SH-SY5Y (cell line): ENCODE measurements around the gene CABLES1.

Experiments
- GATA2 ChIP-seq: IDR thresholded peaks from 2 replicates; pipeline ENCODE4 v1.6.1; 2011; ENCODE audit warnings: mild to moderate bottlenecking, low read depth, low read length
- GATA3 ChIP-seq: IDR thresholded peaks from 2 replicates; pipeline ENCODE4 v1.6.1; 2011; ENCODE audit warnings: low read depth, mild to moderate bottlenecking, low read length, moderate library complexity

CABLES1 gene

GRCh38 chr18:23270986-23271680 lies 135.8 kb downstream of the CABLES1 start:
- no peak for TF ChIP-seq GATA2
- TF ChIP-seq GATA3, result no peak

- TF ChIP-seq GATA3, result no peak
- TF ChIP-seq GATA2, result no peak
These were observed 137.4 kb downstream of the CABLES1 start for GRCh38 chr18:23272498-23273232.

- TF ChIP-seq GATA3, result no peak
- no peak for TF ChIP-seq GATA2
These were observed 138.2 kb downstream of the CABLES1 start for GRCh38 chr18:23273443-23273966.

GRCh38 chr18:23274638-23275482 lies 139.6 kb downstream of the CABLES1 start:
- no peak for TF ChIP-seq GATA3
- no peak for TF ChIP-seq GATA2

GRCh38 chr18:23276451-23276850 lies 141.2 kb downstream of the CABLES1 start:
- TF ChIP-seq GATA3 (no peak), GATA2 (no peak)

GRCh38 chr18:23277399-23277798 lies 142.1 kb downstream of the CABLES1 start:
- TF ChIP-seq GATA2 (no peak), GATA3 (no peak)

- TF ChIP-seq GATA2 (no peak), GATA3 (no peak)
These were observed 144.6 kb downstream of the CABLES1 start for GRCh38 chr18:23279931-23280330.

GRCh38 chr18:23280844-23281243 lies 145.6 kb downstream of the CABLES1 start:
- TF ChIP-seq GATA3 (no peak), GATA2 (no peak)

- TF ChIP-seq GATA2 (no peak), GATA3 (no peak)
These were observed 146.5 kb downstream of the CABLES1 start for GRCh38 chr18:23281626-23282436.

- TF ChIP-seq GATA2 (no peak), GATA3 (no peak)
These were observed 147.1 kb downstream of the CABLES1 start for GRCh38 chr18:23282437-23282781.

- TF ChIP-seq GATA3 (no peak), GATA2 (no peak)
These were observed 148.7 kb downstream of the CABLES1 start for GRCh38 chr18:23283916-23284430.

GRCh38 chr18:23284629-23285028 lies 149.3 kb downstream of the CABLES1 start:
- TF ChIP-seq GATA2 (no peak), GATA3 (no peak)
